Activated CD4-positive, CD25-positive, alpha-beta regulatory T cell (primary cell): ENCODE results near the gene UNC5C.

Experiments
- DNase-seq, 4 experiments: peaks; one replicate each; lab custom pipeline; 2025; lab: John Stamatoyannopoulos, UW

Gene UNC5C

GRCh38 chr4:95546866-95547714 is 1.7 kb downstream of the UNC5C start:
- no peak for DNase-seq

- DNase-seq = no peak
Measured at GRCh38 chr4:95546221-95546620, 2.6 kb downstream of the UNC5C start.

- no peak for DNase-seq
Measured at GRCh38 chr4:95545546-95545945, 3.2 kb downstream of the UNC5C start.

- DNase-seq = no peak
Measured at GRCh38 chr4:95544113-95545103, 4.4 kb downstream of the UNC5C start.

- DNase-seq = no peak
Measured at GRCh38 chr4:95541889-95542607, 6.7 kb downstream of the UNC5C start.

- DNase-seq = no peak
Measured at GRCh38 chr4:95541094-95541493, 7.7 kb downstream of the UNC5C start.

- no peak for DNase-seq
Measured at GRCh38 chr4:95540227-95540626, 8.5 kb downstream of the UNC5C start.

- DNase-seq = no peak
Measured at GRCh38 chr4:95539106-95539505, 9.7 kb downstream of the UNC5C start.

- no peak for DNase-seq
Measured at GRCh38 chr4:95537863-95538488, 10.8 kb downstream of the UNC5C start.

- no peak for DNase-seq
Measured at GRCh38 chr4:95537191-95537590, 11.6 kb downstream of the UNC5C start.

- no peak for DNase-seq
Measured at GRCh38 chr4:95536650-95537049, 12.1 kb downstream of the UNC5C start.

- DNase-seq = no peak
Measured at GRCh38 chr4:95535180-95535579, 13.6 kb downstream of the UNC5C start.

- DNase-seq = no peak
Measured at GRCh38 chr4:95534032-95534431, 14.7 kb downstream of the UNC5C start.

GRCh38 chr4:95533254-95533653 is 15.5 kb downstream of the UNC5C start:
- DNase-seq = no peak

- DNase-seq = no peak
Measured at GRCh38 chr4:95532305-95532704, 16.5 kb downstream of the UNC5C start.

GRCh38 chr4:95531141-95531540 is 17.6 kb downstream of the UNC5C start:
- DNase-seq = no peak

GRCh38 chr4:95529946-95530345 is 18.8 kb downstream of the UNC5C start:
- no peak for DNase-seq

- no peak for DNase-seq
Measured at GRCh38 chr4:95528388-95528948, 20.3 kb downstream of the UNC5C start.

- no peak for DNase-seq
Measured at GRCh38 chr4:95526075-95526474, 22.7 kb downstream of the UNC5C start.

- no peak for DNase-seq
Measured at GRCh38 chr4:95524729-95525128, 24.0 kb downstream of the UNC5C start.

- no peak for DNase-seq
Measured at GRCh38 chr4:95524184-95524583, 24.6 kb downstream of the UNC5C start.
